Vagina (tissue), 2 donors: ENCODE measurements around the gene BTAF1.
"Not testable (repeated sequence)": the region's sequence is repeated elsewhere in the genome, so short reads cannot be mapped to it uniquely, and the experiment has no call there.

Experiments used
- CTCF ChIP-seq, 3 experiments: fragments of 450-650 bp in 2 of 3; fragments of 200-600 bp in 1 of 3; sonication (generic) in 1 of 3; IDR thresholded peaks; one replicate each; pipeline ENCODE4 v1.5.1; 2017 to 2019; ENCODE audit warnings: antibody characterized with exemption in 3 of 3, mild to moderate bottlenecking in 2 of 3, moderate library complexity in 2 of 3
- POLR2A ChIP-seq, 2 donors: fragments of 450-650 bp; IDR thresholded peaks; one replicate each; pipeline ENCODE4 v1.6.1; 2017; ENCODE audit warnings: antibody characterized with exemption in 2 of 2, mild to moderate bottlenecking in 2 of 2, moderate library complexity in 2 of 2
- POLR2AphosphoS5 ChIP-seq, 2 donors: sonication (generic); formaldehyde crosslinking; IDR thresholded peaks; one replicate each; pipeline ENCODE4 v1.9.0; 2017; ENCODE audit warnings: antibody characterized with exemption in 2 of 2, mild to moderate bottlenecking in 2 of 2, low read depth in 1 of 2; ENCODE audit not compliant: insufficient read depth in 1 of 2

- TF ChIP-seq POLR2A (IDR thresholded peaks at IDR 0.05); CTCF (IDR thresholded peaks at IDR 0.05); POLR2AphosphoS5 (IDR thresholded peaks at IDR 0.05; ENCODE audit: insufficient read depth in 1 of 2, low read depth in 1 of 2): not testable (repeated sequence)
These were observed 101.8 kb downstream of the BTAF1 start for GRCh38 chr10:92025340-92025739.
